ENCODE measurements around the gene CWF19L1. TPM values are rescaled to one million over a fixed set of nuclear protein-coding genes. Genes with fewer than 3 reads are reported as not detected.

Gene CWF19L1
- total RNA-seq, 1 donor from 2014 or later, result 45.2 TPM

DNA sequence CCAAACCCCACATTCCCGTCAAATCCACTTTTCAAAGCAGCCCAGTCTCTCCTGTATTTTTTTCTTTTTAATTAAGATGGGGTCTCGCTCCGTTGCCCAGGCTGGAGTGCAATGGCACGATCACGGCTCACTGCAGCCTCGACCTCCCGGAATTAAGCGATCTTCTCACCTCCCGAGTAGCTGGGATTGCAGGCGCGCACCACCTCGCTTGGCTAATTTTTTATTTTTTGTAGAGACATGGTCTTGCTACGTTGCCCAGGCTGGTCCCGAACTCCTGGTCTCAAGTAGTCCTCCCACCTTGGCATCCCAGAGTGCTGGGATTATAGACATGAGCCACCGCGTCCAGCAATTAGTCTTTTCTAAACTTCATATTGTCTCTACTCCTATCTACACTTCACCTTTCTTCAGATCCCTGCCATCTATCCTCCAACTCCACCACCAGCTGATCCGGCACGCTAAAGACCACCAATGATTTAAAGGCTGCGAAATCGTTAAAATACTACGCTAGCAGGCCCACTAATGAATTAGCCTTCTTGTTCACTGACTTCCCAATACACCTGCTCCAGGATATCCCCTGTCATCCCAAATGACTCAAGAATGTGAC, 37.5 kb downstream of the CWF19L1 start:
- Mint-ChIP-seq H3K9me3 (no peaks in the 10 kb centered on the region), H3K27ac (peak overlapping the region; percentile 81), H3K27me3 (no peaks in the 10 kb centered on the region), H3K4me3 (peak overlapping the region; percentile 86), H3K36me3 (ENCODE audit: low read depth) (peaks cover 47% of the 10 kb centered on the region), H3K4me1 (peaks cover 27% of the 10 kb centered on the region)
- no peak for DNase-seq
- intact Hi-C loops (cut with micrococcal nuclease), result loop anchor here (2.0 kb wide), 3 partner anchors 37 to 55 kb away; partner anchors contain the start of genes CWF19L1 and ERLIN1

DNA sequence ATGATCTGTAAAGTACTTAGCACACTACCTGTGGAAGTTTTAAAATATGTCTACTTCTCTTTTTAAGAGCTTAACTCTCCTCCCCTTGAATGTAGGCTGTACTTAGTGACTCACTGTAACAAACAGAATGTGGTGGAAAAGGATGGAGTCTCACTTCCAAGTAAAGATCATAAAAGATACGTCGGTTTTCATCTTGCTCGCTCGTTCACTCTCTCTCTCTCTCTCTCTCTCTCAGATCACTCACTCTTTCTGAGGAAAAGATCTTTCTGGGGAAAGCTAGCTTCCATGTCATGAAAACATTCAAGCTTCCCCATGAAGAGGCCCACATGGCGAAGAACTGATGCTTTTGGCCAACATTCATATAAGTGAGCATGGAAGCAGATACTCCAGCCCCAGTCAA, 43.6 kb downstream of the CWF19L1 start:
- no peaks in the 10 kb centered on the region for H3K27me3 Mint-ChIP-seq
- H3K4me3 Mint-ChIP-seq, result no peak overlapping the region

DNA sequence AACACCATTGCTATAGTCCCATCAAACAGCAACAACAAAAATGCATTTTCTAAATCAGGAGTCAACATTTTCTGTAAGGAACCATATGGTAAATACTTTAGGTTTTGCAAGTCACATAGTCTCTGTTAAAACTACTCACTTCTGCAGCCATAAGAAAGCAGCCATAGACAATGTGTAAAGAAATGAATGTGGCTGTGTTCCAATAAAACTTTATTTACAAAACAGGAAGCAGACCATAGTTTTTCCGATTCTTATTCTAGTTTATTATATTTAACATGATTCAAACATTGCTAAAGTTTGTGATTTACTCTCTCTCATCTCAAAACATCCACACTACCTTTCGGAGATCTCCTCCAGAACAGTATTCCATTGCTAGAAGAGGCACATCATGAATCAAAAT, 44.9 kb downstream of the CWF19L1 start:
- H3K27me3 Mint-ChIP-seq, result no peaks in the 10 kb centered on the region
- intact Hi-C loops (cut with micrococcal nuclease), result no loop called here

More for the DNA sequence above, 43.6 kb downstream of the CWF19L1 start:
- no peak overlapping the region for H3K27ac Mint-ChIP-seq
- no peak for DNase-seq
- intact Hi-C loops (cut with micrococcal nuclease), result no loop called here
- no peaks in the 10 kb centered on the region for H3K9me3 Mint-ChIP-seq
- H3K4me1 Mint-ChIP-seq, result peaks cover 18% of the 10 kb centered on the region
- peaks cover 42% of the 10 kb centered on the region for H3K36me3 Mint-ChIP-seq (ENCODE audit: low read depth)

DNA sequence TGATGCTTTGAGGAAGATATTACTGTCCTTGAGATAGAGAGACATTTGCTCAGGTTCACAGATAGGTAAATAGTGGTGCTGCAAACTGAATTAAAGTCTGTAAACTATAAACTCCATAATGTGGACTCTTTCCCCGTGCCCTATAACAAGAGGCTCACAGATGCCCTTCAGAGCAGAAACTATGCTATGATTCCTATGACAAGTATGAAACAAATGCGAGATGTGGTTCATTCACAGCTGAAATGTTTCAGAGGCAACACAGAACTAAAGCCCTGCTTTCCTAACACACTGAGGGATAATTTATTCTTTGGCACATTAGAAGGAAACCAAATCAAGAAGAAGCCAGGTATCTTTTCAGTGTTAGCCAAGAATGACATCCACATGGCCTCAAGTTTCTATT, 51.4 kb downstream of the CWF19L1 start:
- H3K36me3 Mint-ChIP-seq (ENCODE audit: low read depth), result peaks cover 51% of the 10 kb centered on the region
- H3K9me3 Mint-ChIP-seq, result no peaks in the 10 kb centered on the region
- no peaks in the 10 kb centered on the region for H3K4me1 Mint-ChIP-seq
- intact Hi-C loops (cut with micrococcal nuclease), result no loop called here
- no peak overlapping the region for H3K27ac Mint-ChIP-seq
- H3K4me3 Mint-ChIP-seq, result no peak overlapping the region
- no peak for DNase-seq
- no peaks in the 10 kb centered on the region for H3K27me3 Mint-ChIP-seq

More for the DNA sequence above, 44.9 kb downstream of the CWF19L1 start:
- no peak overlapping the region for H3K4me3 Mint-ChIP-seq
- peaks cover 47% of the 10 kb centered on the region for H3K36me3 Mint-ChIP-seq (ENCODE audit: low read depth)
- DNase-seq, result no peak
- H3K9me3 Mint-ChIP-seq, result no peaks in the 10 kb centered on the region
- H3K4me1 Mint-ChIP-seq, result peaks cover 10% of the 10 kb centered on the region
- no peak overlapping the region for H3K27ac Mint-ChIP-seq

DNA sequence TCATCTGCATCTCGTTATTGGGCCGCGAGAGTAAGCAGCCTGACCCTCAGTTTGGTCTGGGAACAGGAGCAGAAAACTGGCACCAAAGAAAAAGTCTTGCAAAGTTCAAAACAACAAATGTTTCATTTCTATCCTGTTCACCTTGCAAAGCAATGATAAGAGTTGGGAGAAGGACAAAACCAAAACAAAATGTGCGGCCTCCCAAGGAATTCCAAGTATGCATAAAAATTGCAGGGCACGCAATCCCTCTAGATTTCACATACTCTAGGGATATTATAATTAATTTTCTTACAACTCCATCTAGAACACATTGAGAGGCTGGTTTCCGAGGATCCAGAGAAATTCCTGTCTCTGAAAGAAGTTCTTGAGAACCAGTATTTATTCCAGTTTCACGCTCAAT, 58.1 kb downstream of the CWF19L1 start:
- Mint-ChIP-seq H3K4me3 (no peak overlapping the region), H3K4me1 (peaks cover 5% of the 10 kb centered on the region), H3K36me3 (ENCODE audit: low read depth) (peaks cover 44% of the 10 kb centered on the region), H3K27me3 (no peaks in the 10 kb centered on the region), H3K9me3 (no peaks in the 10 kb centered on the region), H3K27ac (no peak overlapping the region)
- intact Hi-C loops (cut with micrococcal nuclease), result no loop called here
- no peak for DNase-seq

DNA sequence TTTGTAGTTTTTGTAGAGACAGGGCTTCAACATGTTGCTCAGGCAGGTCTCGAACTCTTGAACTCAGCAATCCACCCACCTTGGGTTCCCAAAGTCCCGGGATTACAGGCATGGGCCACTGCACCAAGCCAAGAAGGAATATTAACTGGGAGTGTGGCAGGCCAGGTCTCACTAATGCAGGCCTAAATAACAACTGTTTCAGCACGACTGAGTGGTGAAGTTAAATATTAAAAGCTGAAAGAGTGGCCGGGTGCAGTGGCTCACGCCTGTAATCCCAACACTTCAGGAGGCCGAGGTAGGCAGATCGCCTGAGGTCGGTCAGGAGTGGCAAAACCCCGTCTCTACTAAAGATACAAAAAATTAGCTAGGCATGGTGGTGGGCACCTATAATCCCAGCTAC, 59.2 kb downstream of the CWF19L1 start:
- H3K27me3 Mint-ChIP-seq, result no peaks in the 10 kb centered on the region
- DNase-seq, result no peak
- H3K4me1 Mint-ChIP-seq, result peaks cover 7% of the 10 kb centered on the region
- H3K9me3 Mint-ChIP-seq, result no peaks in the 10 kb centered on the region
- H3K36me3 Mint-ChIP-seq (ENCODE audit: low read depth), result peaks cover 45% of the 10 kb centered on the region
- intact Hi-C loops (cut with micrococcal nuclease), result no loop called here
- no peak overlapping the region for H3K4me3 Mint-ChIP-seq
- H3K27ac Mint-ChIP-seq, result no peak overlapping the region

DNA sequence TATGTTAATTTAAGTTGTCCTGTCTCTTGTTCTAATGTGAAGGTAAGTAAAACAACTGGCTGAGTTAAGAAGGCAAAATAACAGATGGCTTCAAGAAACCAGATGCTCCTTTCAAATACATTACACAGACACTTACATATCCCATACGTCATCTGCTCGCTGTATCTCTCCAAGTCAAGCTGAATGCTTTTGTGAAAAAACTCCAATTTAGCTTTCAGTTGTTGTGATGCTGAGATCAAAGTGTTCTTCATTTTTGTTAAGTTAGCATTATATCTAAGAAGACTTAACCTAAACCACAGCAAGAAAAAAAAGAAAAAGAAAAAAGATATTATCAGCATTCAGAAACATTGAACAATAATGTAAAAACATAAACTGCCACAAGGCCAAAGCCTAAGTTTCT, 63.1 kb downstream of the CWF19L1 start:
- Mint-ChIP-seq H3K27ac (no peak overlapping the region), H3K4me1 (peaks cover 7% of the 10 kb centered on the region), H3K27me3 (no peaks in the 10 kb centered on the region), H3K9me3 (no peaks in the 10 kb centered on the region), H3K4me3 (no peak overlapping the region), H3K36me3 (ENCODE audit: low read depth) (peaks cover 57% of the 10 kb centered on the region)
- no peak for DNase-seq
- intact Hi-C loops (cut with micrococcal nuclease), result no loop called here

DNA sequence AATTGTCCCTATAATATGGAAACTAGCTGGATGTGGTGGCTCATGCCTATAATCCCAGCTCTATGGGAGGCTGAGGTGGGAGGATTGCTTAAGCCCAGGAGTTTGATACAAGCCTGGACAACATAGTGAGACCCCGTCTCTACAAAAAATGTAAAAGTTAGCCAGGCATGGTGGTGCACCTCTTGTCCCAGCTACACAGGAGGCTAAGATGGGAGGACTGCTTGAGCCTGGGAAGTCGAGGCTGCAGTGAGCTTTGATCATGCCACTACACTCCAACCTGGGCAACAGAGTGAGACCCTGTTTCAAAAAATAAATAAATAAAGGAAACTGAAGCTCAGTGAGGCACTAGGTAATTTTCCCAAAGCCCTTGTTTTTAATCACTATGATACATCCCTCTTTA, 65.9 kb downstream of the CWF19L1 start:
- no peak for DNase-seq
- intact Hi-C loops (cut with micrococcal nuclease), result no loop called here
- Mint-ChIP-seq H3K27ac (no peak overlapping the region), H3K36me3 (ENCODE audit: low read depth) (peaks cover 65% of the 10 kb centered on the region), H3K4me3 (no peak overlapping the region), H3K4me1 (peaks cover 7% of the 10 kb centered on the region), H3K9me3 (no peaks in the 10 kb centered on the region), H3K27me3 (no peaks in the 10 kb centered on the region)

DNA sequence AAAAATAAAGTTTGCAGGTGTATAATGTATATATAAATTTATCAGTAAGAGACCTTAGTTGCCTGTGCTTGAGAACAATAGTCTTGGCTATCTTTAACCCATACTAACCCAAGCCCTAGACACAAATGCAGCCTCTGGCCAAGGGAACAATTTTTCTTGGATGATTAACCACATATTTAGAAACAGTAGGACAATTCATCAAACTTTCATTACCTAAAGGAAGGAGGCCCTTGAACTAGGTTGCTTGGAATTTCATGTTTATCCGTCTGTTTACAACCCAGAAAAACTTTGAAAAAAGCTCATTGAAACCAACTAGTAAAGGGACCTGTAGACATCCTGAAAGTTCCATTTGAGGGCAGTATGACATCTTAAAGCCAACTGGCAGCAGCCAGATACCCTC, 72.7 kb downstream of the CWF19L1 start:
- DNase-seq, result no peak
- H3K4me3 Mint-ChIP-seq, result no peak overlapping the region
- no peak overlapping the region for H3K27ac Mint-ChIP-seq
- no peaks in the 10 kb centered on the region for H3K27me3 Mint-ChIP-seq
- peaks cover 8% of the 10 kb centered on the region for H3K4me1 Mint-ChIP-seq
- intact Hi-C loops (cut with micrococcal nuclease), result no loop called here
- peaks cover 57% of the 10 kb centered on the region for H3K36me3 Mint-ChIP-seq (ENCODE audit: low read depth)
- no peaks in the 10 kb centered on the region for H3K9me3 Mint-ChIP-seq

DNA sequence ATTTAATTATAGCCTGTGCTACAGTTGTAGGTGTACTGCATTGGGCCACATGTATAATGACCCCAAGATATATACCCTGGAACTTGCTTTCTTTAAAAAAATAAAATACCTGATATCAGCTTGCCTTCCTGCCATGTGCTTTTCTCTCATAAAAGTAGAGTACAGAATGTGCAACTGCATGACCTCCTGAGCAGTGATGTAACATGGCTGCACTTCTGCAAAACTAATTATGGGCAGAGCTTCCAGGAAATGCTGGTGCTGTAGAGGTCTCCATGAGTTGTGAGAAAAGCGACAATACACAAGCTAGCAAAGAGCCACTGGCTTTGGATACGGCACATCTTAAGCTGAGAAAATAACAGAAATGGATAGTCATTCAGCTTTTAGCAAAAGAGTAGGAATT, 75.1 kb downstream of the CWF19L1 start:
- intact Hi-C loops (cut with micrococcal nuclease), result no loop called here
- Mint-ChIP-seq H3K9me3 (no peaks in the 10 kb centered on the region), H3K27me3 (no peaks in the 10 kb centered on the region), H3K4me1 (peaks cover 17% of the 10 kb centered on the region), H3K36me3 (ENCODE audit: low read depth) (peaks cover 48% of the 10 kb centered on the region), H3K27ac (no peak overlapping the region), H3K4me3 (no peak overlapping the region)
- no peak for DNase-seq

DNA sequence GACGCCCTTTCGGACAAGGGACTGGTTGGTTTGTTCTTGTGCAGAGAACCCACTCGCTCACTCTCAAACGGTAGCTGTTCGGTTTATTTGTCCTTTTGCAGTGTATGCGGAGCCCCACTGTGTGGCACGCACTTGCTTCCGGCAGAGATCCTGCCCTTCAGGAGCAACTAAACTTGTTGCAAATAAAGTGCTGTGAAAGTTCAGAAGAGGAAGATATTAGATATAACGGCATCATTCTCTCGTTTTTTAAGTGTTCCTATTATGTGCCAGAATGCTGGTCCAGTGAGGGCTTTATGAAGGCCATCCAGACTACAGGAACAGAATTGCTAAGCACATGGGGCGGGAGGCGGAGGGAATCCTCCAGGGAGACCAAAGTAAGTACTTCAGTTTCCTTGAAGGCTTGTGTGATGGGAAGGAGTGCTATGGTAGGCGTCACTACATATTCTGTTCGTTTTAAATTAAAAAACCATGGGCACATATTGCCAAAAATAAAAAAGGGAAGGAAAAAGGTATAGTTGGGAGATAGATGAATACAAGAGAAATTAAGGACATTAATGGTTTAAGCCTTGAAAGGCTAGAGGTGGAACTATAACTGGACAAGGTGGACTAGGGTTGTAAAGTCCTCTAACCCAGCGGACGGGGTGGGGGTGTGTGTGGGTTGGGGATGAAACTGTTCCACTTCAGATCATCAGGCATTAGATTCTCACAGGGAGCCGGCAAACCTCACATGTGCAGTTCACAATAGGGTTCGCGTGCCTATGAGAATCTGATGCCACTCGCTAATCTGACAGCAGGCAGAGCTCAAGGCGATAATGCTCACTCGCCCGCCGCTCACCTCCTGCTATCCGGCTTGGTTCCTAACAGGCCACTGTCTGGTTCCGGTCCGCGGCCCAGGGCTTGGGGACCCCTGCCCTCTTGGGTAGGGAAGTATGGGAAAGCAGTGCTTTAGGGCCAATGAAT, 80.9 kb downstream of the CWF19L1 start:
- Mint-ChIP-seq H3K27ac (peak overlapping the region; percentile 97), H3K4me1 (peaks cover 47% of the 10 kb centered on the region), H3K27me3 (no peaks in the 10 kb centered on the region), H3K9me3 (no peaks in the 10 kb centered on the region), H3K4me3 (peak overlapping the region; percentile 95), H3K36me3 (ENCODE audit: low read depth) (peaks cover 49% of the 10 kb centered on the region)
- intact Hi-C loops (cut with micrococcal nuclease), result loop anchor here (1.0 to 10.0 kb wide), 6 partner anchors 38 to 342 kb away; partner anchors contain the start of genes BLOC1S2, CHUK and NDUFB8
- peak; percentile 65 for DNase-seq

DNA sequence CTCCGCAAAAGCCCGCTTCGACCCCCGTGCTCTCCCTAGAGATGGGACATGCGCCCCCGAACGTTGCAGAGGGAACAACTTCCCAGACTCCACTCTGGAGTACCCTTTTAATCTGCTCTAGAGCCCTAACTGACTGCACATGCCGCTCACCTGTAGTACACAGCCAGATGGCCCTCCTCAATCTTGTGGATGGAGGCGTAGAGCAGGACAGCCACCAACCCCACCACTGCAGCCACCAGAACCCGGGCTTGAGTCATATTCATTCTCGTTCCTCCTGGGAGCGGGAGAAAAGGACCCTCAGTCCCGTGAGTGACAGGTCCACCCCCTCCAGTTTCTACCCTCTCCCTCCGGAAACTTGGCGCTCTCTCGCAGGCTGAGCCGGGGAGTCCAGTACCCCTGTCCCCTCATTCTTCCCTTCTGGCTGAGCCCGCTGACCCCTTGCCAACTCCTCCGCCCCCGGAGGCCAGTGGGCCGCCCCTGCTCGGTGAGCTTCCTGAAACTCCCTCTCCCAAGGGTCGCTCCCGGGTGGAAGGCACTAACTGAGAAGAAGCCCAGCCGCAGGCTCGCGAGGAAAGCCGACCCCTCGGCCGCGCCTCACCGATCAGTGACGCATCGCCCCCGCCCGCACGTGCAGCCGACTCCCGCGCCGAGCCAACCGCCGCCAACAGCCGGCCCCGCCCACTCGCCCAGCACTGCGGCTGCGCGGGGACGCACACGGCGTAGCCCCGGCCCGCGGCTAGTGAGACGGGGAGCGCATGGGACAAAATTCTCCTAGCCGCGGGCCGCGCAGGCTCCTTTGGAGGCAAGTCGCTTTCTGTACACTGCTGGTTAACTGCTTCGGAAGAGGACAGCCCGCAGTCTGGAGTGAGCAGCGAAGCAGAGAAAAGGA, 81.8 kb downstream of the CWF19L1 start, which contains the start of gene ERLIN1:
ERLIN1 (minus strand) TSS at position 666 of the 889 bp plus-strand sequence; CDS start at position 263, 403 bp downstream.
- Mint-ChIP-seq H3K27me3 (no peaks in the 10 kb centered on the region), H3K4me3 (peak within 1 kb of the TSS; percentile 95), H3K4me1 (peaks cover 41% of the 10 kb centered on the region), H3K9me3 (no peaks in the 10 kb centered on the region), H3K36me3 (ENCODE audit: low read depth) (peaks cover 42% of the 10 kb centered on the region), H3K27ac (peak within 1 kb of the TSS; percentile 97)
- intact Hi-C loops (cut with micrococcal nuclease), result loop anchor here (1.0 to 10.0 kb wide), 6 partner anchors 37 to 343 kb away; partner anchors contain the start of genes BLOC1S2, CHUK and NDUFB8
- DNase-seq, result peak; percentile 98

DNA sequence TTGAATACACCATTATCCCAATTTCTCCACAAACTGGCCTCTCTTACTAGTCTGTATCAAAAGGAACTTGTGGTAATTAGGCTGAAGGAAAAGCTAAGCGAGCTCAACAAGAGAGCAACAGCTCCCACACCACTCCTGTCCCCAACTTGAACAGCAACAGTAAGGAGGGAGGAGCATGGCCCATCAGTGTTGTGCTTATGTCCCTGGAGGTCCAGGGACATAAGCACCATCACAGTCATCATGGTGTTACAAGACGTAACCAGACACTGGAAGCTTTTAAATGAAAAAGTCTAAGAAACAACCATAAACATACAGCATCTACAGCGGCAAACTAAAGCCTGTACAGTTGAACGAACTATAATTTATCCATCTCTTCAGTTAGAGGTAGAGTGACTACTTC, 82.6 kb downstream of the CWF19L1 start:
- Mint-ChIP-seq H3K4me1 (peaks cover 46% of the 10 kb centered on the region), H3K9me3 (no peaks in the 10 kb centered on the region), H3K4me3 (peak overlapping the region; percentile 95), H3K27me3 (no peaks in the 10 kb centered on the region), H3K27ac (peak overlapping the region; percentile 97), H3K36me3 (ENCODE audit: low read depth) (peaks cover 47% of the 10 kb centered on the region)
- peak; percentile 59 for DNase-seq
- intact Hi-C loops (cut with micrococcal nuclease), result loop anchor here (1.0 to 10.0 kb wide), 2 partner anchors 11 to 340 kb away; no protein-coding TSS in a partner anchor

Measured in activated CD4-positive, alpha-beta T cell treated with anti-CD3 and anti-CD28 coated beads, Interleukin-2, amount 10 ng/mL, durations not matched to agents 24 days and 14 days (primary cell).